ENCODE data around the gene DCDC2. TPM values are rescaled to one million over a fixed set of nuclear protein-coding genes. Genes with fewer than 3 reads are reported as not detected.
"Not testable (repeated sequence)": the region's sequence is repeated elsewhere in the genome, so short reads cannot be mapped to it uniquely, and the experiment has no call there.

Gene DCDC2
- total RNA-seq, 4 donors from 2014 or later, result 0.64 to 1.6 (median 1.2) TPM; not detected in 1

DNA sequence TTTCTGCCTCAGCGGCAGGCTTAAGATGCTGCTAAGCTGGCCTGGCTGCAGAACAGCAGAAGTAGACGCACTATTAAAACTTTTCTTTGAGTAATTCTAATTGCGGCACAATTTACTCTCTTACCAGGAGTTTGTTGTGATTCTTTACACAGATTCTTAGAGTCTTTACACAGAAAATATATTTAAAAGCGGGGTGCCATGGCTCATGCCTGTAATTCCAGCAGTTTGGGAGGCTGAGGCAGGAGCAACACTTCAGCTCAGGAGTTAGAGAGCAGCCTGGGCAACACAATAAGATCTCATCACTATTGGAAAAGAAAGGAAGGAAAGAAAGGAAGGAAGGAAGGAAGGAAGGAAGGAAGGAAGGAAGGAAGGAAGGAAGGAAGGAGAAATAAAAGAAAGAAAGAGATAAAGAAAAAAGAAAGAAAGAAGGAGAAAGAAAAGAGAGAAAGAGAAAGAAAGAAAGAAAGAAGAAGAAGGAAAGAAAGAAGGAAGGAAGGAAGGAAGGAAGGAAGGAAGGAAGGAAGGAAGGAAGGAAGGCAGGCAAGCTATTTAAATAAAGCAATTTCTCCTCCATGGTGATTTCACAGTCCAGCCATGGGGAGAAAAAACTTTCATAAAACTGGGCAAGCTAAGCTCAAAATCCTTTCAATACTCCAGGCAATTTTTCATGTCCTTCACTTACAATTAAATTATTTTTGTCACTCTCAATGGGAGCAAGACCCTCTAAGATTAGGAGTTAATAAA lies 23.8 kb upstream of the DCDC2 start:
- no peak for DNase-seq
- no peak overlapping the region for H3K27ac ChIP-seq
- H3K9me3 ChIP-seq, result no peaks in the 10 kb centered on the region
- no peak for TF ChIP-seq CTCF (IDR thresholded peaks at IDR 0.05)
- no peak for TF ChIP-seq POLR2A (IDR thresholded peaks at IDR 0.05)
- TF ChIP-seq EP300 (IDR thresholded peaks at IDR 0.05; ENCODE audit: low read depth), result no peak
- TF ChIP-seq POLR2AphosphoS5 (IDR thresholded peaks at IDR 0.05), result no peak
- in situ Hi-C loops (cut with MboI; ENCODE audit: low pct_ligation_motif_present in 1 of 4, low pct_unique_long_range_greater_than_20kb in 1 of 4, low sequenced_read_pairs in 3 of 4), result no loop called here
- H3K4me1 ChIP-seq, result no peaks in the 10 kb centered on the region
- intact Hi-C loops (cut with DNase I; ENCODE audit: low total_unique reads), result no loop called here
- 82 to 98% methylated on average over 4 of the region's 4 CpGs for WGBS, 2 donors (ENCODE audit: low coverage in 1 of 2)
- H3K27me3 ChIP-seq, result no peaks in the 10 kb centered on the region
- no peaks in the 10 kb centered on the region for H3K36me3 ChIP-seq
- H3K4me3 ChIP-seq, result no peak overlapping the region

- Histone ChIP-seq H3K4me3 (no peak overlapping the region), H3K36me3 (no peaks in the 10 kb centered on the region), H3K4me1 (no peaks in the 10 kb centered on the region), H3K27me3 (no peaks in the 10 kb centered on the region), H3K9me3 (no peaks in the 10 kb centered on the region), H3K27ac (no peak overlapping the region)
- TF ChIP-seq POLR2AphosphoS5 (IDR thresholded peaks at IDR 0.05) (no peak), POLR2A (IDR thresholded peaks at IDR 0.05) (no peak), EP300 (IDR thresholded peaks at IDR 0.05; ENCODE audit: low read depth) (no peak), CTCF (IDR thresholded peaks at IDR 0.05) (no peak)
- DNase-seq, result no peak
- in situ Hi-C loops (cut with MboI; ENCODE audit: low pct_ligation_motif_present in 1 of 4, low pct_unique_long_range_greater_than_20kb in 1 of 4, low sequenced_read_pairs in 3 of 4), result no loop called here
- intact Hi-C loops (cut with DNase I; ENCODE audit: low total_unique reads), result no loop called here
- WGBS, 2 donors (ENCODE audit: low coverage in 1 of 2), result 82% methylated on average over 1 of the region's 1 CpG; no CpG with 5 or more reads in 1 of the 2 donors
Measured at GRCh38 chr6:24378473-24379097, 20.7 kb upstream of the DCDC2 start.

- 62 to 81% methylated on average over 4 of the region's 4 CpGs for WGBS, 2 donors (ENCODE audit: low coverage in 1 of 2)
- no peaks in the 10 kb centered on the region for H3K9me3 ChIP-seq
- TF ChIP-seq POLR2A (IDR thresholded peaks at IDR 0.05), result no peak
- no peaks in the 10 kb centered on the region for H3K27me3 ChIP-seq
- no peak overlapping the region for H3K4me3 ChIP-seq
- in situ Hi-C loops (cut with MboI; ENCODE audit: low pct_ligation_motif_present in 1 of 4, low pct_unique_long_range_greater_than_20kb in 1 of 4, low sequenced_read_pairs in 3 of 4) (no loop called here), intact Hi-C loops (cut with DNase I; ENCODE audit: low total_unique reads) (no loop called here)
- H3K36me3 ChIP-seq, result no peaks in the 10 kb centered on the region
- H3K4me1 ChIP-seq, result no peaks in the 10 kb centered on the region
- no peak overlapping the region for H3K27ac ChIP-seq
- no peak for DNase-seq
Measured at GRCh38 chr6:24376871-24377270, 19.0 kb upstream of the DCDC2 start.

- Histone ChIP-seq H3K36me3 (no peaks in the 10 kb centered on the region), H3K27me3 (no peaks in the 10 kb centered on the region), H3K27ac (no peak overlapping the region), H3K4me1 (no peaks in the 10 kb centered on the region), H3K9me3 (no peaks in the 10 kb centered on the region), H3K4me3 (no peak overlapping the region)
- in situ Hi-C loops (cut with MboI; ENCODE audit: low pct_ligation_motif_present in 1 of 4, low pct_unique_long_range_greater_than_20kb in 1 of 4, low sequenced_read_pairs in 3 of 4), result no loop called here
- DNase-seq, result no peak
- no peak for TF ChIP-seq CTCF (IDR thresholded peaks at IDR 0.05)
- no peak for TF ChIP-seq POLR2A (IDR thresholded peaks at IDR 0.05)
- TF ChIP-seq EP300 (IDR thresholded peaks at IDR 0.05; ENCODE audit: low read depth), result no peak
- TF ChIP-seq POLR2AphosphoS5 (IDR thresholded peaks at IDR 0.05), result no peak
- intact Hi-C loops (cut with DNase I; ENCODE audit: low total_unique reads), result no loop called here
- 90% methylated on average over 6 of the region's 6 CpGs; no CpG with 5 or more reads in 1 of the 2 donors for WGBS, 2 donors (ENCODE audit: low coverage in 1 of 2)
Measured at GRCh38 chr6:24374612-24375011, 16.8 kb upstream of the DCDC2 start.

GRCh38 chr6:24365103-24365633 lies 7.3 kb upstream of the DCDC2 start:
- not testable (repeated sequence) for H3K9me3 ChIP-seq
- 58 to 74% methylated on average over 6 to 8 of the region's 8 CpGs for WGBS, 2 donors (ENCODE audit: low coverage in 1 of 2)

DNA sequence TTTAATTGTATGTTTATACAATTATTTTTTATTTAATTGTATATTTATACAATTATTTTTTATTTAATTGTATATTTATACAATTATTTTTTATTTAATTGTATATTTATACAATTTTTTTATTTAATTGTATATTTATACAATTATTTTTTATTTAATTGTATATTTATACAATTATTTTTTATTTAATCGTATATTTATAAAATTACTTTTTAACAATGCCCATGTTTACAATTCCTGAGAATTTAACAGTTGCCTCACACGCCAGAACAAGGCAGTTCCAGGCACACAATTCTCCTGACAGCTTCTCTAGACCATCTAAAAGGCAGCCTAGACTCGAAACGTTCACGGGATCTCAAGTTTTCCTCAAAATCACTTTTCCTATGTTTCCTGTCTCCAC lies 4.5 kb upstream of the DCDC2 start:
- in situ Hi-C loops (cut with MboI; ENCODE audit: low pct_ligation_motif_present in 1 of 4, low pct_unique_long_range_greater_than_20kb in 1 of 4, low sequenced_read_pairs in 3 of 4); H3K36me3 ChIP-seq; H3K9me3 ChIP-seq; DNase-seq; H3K27ac ChIP-seq; H3K4me3 ChIP-seq; intact Hi-C loops (cut with DNase I; ENCODE audit: low total_unique reads); H3K27me3 ChIP-seq: not testable (repeated sequence)
- peaks cover 3 to 25% (median 16%) of the 10 kb centered on the region in 4 donors for H3K4me1 ChIP-seq
- 80 to 83% methylated on average over 5 of the region's 5 CpGs for WGBS, 2 donors (ENCODE audit: low coverage in 1 of 2)

More at GRCh38 chr6:24365103-24365633, 7.3 kb upstream of the DCDC2 start:
- H3K4me1 ChIP-seq; intact Hi-C loops (cut with DNase I; ENCODE audit: low total_unique reads); H3K4me3 ChIP-seq; DNase-seq; H3K36me3 ChIP-seq; in situ Hi-C loops (cut with MboI; ENCODE audit: low pct_ligation_motif_present in 1 of 4, low pct_unique_long_range_greater_than_20kb in 1 of 4, low sequenced_read_pairs in 3 of 4); H3K27ac ChIP-seq; H3K27me3 ChIP-seq: not testable (repeated sequence)

Data from transverse colon (tissue), 4 donors.